GM21717 (cell line): Measurements from ENCODE around the gene ATP5PD.
"Not testable (repeated sequence)": the region's sequence is repeated elsewhere in the genome, so short reads cannot be mapped to it uniquely, and the experiment has no call there.

Source experiments
- ATAC-seq: cut with Tn5 transposase; IDR thresholded peaks from one replicate; pipeline ENCODE4 v1.9.1; 2021; ENCODE audit warnings: mild to moderate bottlenecking, moderate library complexity; ENCODE audit not compliant: unreplicated experiment

The ATP5PD gene

GRCh38 chr17:75077496-75078283 lies 30.9 kb upstream of the ATP5PD start:
- ATAC-seq = no peak

- no peak for ATAC-seq
Observed at GRCh38 chr17:75077072-75077495, 30.3 kb upstream of the ATP5PD start.

GRCh38 chr17:75075597-75076336 lies 29.0 kb upstream of the ATP5PD start:
- ATAC-seq = no peak

- ATAC-seq = no peak
Observed at GRCh38 chr17:75074532-75074931, 27.8 kb upstream of the ATP5PD start.

GRCh38 chr17:75073618-75074047 lies 26.9 kb upstream of the ATP5PD start:
- no peak for ATAC-seq

- not testable (repeated sequence) for ATAC-seq
Observed at GRCh38 chr17:75072909-75073308, 26.1 kb upstream of the ATP5PD start.

GRCh38 chr17:75071478-75072271 lies 24.9 kb upstream of the ATP5PD start:
- not testable (repeated sequence) for ATAC-seq

- ATAC-seq = no peak
Observed at GRCh38 chr17:75069783-75070182, 23.0 kb upstream of the ATP5PD start.

- no peak for ATAC-seq
Observed at GRCh38 chr17:75068750-75069149, 22.0 kb upstream of the ATP5PD start.

- no peak for ATAC-seq
Observed at GRCh38 chr17:75067856-75068255, 21.1 kb upstream of the ATP5PD start.

- no peak for ATAC-seq
Observed at GRCh38 chr17:75065562-75066151, 18.9 kb upstream of the ATP5PD start.

- no peak for ATAC-seq
Observed at GRCh38 chr17:75064867-75065561, 18.2 kb upstream of the ATP5PD start.

- no peak for ATAC-seq
Observed at GRCh38 chr17:75064460-75064859, 17.7 kb upstream of the ATP5PD start.

- ATAC-seq = no peak
Observed at GRCh38 chr17:75064040-75064439, 17.3 kb upstream of the ATP5PD start.

- ATAC-seq = no peak
Observed at GRCh38 chr17:75063626-75064025, 16.9 kb upstream of the ATP5PD start.

GRCh38 chr17:75063201-75063600 lies 16.4 kb upstream of the ATP5PD start:
- no peak for ATAC-seq

GRCh38 chr17:75061618-75062017 lies 14.8 kb upstream of the ATP5PD start:
- ATAC-seq = no peak

- no peak for ATAC-seq
Observed at GRCh38 chr17:75061055-75061438, 14.3 kb upstream of the ATP5PD start.

- no peak for ATAC-seq
Observed at GRCh38 chr17:75060434-75061054, 13.8 kb upstream of the ATP5PD start.
